ENCODE measurements around the gene LYSET.
"Not testable (repeated sequence)": the region's sequence is repeated elsewhere in the genome, so short reads cannot be mapped to it uniquely, and the experiment has no call there.

LYSET gene

DNA sequence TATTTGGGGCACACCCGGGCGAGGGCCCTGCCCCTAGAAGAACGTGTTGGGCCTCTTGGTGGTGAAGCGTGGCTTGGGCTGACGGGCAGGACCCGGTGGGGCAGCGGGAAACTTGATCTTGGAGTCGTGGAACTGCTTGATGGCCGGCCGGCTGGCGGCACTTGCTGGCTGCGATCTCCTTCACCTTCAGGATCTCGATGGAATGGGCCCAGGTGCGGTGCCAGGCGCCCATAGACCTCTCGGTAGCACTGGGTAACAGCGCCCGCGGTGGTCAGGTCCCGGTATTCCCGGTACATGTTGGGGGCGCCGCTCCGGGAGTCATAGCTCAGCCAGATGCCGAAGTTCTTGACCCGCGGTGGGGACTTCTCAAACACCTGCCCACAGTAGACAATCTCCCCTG, 38.4 kb downstream of the LYSET start:
- no peak for DNase-seq (ENCODE audit: low read depth in 2 of 2)

DNA sequence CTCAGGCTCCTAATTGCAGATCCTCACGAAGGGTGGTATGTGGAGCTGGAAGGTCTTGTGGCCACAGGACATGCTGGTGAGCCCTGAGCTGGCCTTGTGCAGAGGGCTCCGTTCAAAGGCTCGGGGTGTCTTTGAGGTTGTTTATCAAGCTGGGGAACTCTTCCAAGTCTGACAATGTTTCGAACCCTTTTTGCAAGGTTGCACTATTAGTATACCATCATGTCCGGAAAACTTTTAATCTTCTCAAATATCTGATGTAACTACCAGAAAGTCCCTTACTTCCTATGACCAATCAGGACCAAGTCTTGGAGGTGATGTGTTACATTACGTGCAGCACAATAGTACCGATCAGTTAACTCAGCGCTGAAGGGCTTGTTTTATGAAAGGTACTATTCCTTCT, 43.4 kb downstream of the LYSET start:
- DNase-seq (ENCODE audit: low read depth in 2 of 2) = no peak

DNA sequence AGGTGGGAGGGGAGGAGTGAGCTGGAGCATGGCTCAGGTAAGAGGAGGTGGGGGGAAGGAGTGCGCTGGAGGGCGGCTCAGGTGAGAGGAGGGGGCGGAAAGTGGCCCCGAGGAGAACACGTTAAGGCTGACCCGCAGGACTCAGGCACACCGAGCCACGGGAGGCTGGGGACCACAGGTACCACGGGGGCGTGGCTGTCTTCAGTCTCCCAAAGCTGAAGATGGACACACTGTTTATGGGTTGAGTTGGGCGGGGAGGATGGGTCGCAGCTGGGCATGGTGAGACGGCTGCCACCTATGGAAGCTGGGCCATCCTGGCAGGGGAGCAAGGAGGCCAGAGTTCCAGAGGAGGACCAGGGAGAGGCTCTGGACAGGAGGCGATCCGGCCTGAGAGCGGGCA, 45.4 kb downstream of the LYSET start:
- DNase-seq (ENCODE audit: low read depth in 2 of 2) = no peak

DNA sequence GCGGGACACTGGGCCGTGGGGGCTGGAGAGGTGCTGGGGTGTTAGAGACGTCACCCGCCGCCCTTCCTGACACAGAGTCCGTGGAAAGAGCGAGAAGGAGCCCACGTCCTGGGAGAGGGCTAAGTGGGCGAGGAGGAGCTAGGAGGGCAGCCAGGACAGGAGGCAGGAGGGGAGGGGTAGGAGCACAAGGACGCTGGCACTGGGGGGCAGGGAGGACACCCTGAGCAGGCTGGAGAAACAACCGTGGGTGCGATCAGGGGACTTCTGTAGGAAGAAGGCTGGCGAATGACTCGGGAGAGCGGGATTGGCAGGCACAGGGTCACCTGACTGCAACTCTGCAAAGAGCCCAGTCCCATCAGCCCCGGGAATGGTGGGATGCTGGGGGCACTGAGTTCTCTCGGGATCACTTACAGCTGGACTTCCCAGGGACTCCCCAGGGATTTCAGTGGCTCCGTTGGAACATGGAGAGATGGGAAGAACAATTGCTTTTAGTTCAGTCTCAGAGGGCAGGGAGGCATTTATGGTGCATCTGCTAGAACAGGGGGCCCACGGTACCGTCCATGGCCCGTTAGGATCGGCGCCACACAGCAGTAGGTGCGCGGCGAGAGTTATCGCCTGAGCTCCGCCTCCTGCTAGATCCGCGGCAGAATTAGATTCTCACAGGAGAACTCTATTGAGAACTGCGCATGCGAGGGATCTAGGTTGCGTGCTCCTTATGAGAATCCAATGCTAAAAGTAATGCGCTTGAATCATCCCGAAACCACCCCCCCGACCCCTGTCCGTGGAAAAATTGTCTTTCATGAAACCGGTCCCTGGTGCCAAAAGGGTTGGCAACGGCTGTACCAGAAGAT, 46.2 kb downstream of the LYSET start:
- DNase-seq (ENCODE audit: low read depth in 2 of 2) = no peak

DNA sequence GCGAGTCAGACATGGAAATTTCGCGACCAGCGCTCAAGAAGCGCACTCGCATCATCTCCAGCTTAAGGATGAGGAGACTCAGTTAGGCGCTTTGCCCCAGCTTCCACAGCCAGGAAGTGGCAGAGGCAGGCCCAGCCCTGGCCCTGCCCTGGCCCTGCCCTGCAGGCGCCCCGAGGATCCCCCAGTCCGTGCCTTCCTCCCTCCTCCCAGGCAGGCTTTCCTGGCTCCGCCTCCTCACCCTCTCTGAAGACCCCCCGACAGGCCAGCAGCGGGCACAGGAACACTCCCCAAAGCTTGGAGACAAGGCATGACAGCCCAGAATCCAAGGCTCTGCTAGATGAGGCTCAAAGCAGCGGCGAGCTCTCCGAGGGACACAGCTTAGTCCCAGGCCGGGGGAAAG, 47.0 kb downstream of the LYSET start:
- no peak for DNase-seq (ENCODE audit: low read depth in 2 of 2)

DNA sequence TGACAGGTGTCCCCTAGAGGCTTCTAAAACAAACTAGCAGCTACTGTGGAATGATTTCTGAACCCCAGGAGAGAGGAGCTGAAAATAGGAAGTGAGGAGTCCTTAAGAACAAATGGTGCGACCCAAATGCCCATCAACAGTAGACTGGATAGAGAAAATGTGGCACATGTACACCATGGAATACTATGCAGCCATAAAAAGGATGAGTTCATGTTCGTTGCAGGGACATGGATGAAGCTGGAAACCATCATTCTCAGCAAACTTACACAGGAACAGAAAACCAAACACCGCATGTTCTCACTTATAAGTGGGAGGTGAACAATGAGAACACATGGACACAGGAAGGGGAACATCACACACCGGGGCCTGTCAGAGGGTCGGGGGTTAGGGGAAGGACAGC, 48.0 kb downstream of the LYSET start:
- DNase-seq (ENCODE audit: low read depth in 2 of 2) = not testable (repeated sequence)

DNA sequence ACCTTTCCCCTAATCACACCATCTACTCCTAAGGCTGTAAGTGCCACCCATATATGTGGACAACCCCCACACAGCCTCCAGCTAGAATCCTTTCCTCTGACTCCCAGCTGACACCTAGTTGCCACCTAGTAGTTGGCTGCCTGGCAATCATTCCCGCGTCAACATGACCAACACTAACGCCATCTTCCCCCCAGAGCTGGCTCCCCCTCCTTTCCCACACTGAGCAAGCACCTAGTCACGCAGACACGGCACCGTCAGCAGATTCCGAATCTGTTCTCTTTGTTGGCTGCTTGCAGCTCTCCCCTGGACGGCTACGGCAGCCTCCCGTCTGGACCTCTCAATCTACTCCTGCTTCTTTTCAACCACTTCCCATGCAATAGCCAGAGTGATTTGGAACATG, 49.7 kb downstream of the LYSET start:
- no peak for DNase-seq (ENCODE audit: low read depth in 2 of 2)
